Neural progenitor cell (in vitro differentiated cells): ENCODE results near the gene COX6A2.

Experiments
- CTCF ChIP-seq: fragments of 200-600 bp; sonication (generic); IDR thresholded peaks from 2 replicates; pipeline ENCODE4 v1.5.1; 2017; ENCODE audit warnings: antibody characterized with exemption, mild to moderate bottlenecking
- EZH2phosphoT487 ChIP-seq: fragments of 200-600 bp; sonication (generic); IDR thresholded peaks from 2 replicates; pipeline ENCODE4 v1.6.1; 2017; ENCODE audit warnings: antibody characterized with exemption

- TF ChIP-seq CTCF (no peak), EZH2phosphoT487 (no peak)
Observed at GRCh38 chr16:31416371-31416770, 11.8 kb downstream of the COX6A2 start.
